Omental fat pad (tissue), 4 donors: Measurements from ENCODE around the gene ACOT12. TPM values are rescaled to one million over a fixed set of nuclear protein-coding genes. Genes with fewer than 3 reads are reported as not detected.

Experiments used
- ATAC-seq: fragments of 150-250 bp; one replicate; pipeline ENCODE4 v1.9.1; 2016; ENCODE audit warnings: mild to moderate bottlenecking, moderate library complexity; ENCODE audit not compliant: low FRiP score
- DNase-seq: peaks from one replicate; pipeline ENCODE4 v3.0.0-alpha.2; 2019; ENCODE audit warnings: low spot score
- total RNA-seq, 4 donors: library from RNA; depleted of rRNA; stranded (reverse); fragments of >200 nt; gene quantifications; one replicate each; pipeline ENCODE4 v1.1.0, GENCODE V29; 2016
- TF ChIP-seq, protein P1 (sequence below), 3 donors: fragments of 450-650 bp; IDR thresholded peaks; one replicate each; pipeline ENCODE4 v1.5.1; 2016 to 2017; ENCODE audit warnings: antibody characterized with exemption in 3 of 3, mild to moderate bottlenecking in 3 of 3, moderate library complexity in 2 of 3

ACOT12 gene
- total RNA-seq, 4 donors from 2014 or later: not detected

DNA sequence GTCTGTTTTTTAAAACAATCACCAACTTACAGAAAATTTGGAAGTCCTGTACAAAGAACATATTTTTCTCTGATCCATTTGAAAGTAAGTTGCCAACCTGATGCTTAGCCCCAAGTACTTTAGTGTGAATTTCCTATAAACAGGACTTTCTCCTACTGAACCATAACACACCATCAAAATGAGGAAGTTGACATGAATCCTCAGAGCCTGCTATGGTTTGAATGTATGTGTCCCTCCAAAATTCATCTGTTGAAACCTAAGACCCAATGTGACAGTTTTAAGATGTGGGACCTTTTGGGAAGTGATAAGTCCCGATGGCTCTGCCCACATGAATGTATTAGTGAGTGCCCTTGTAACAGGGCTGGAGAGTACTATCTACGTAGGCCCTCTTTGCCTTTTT is 6.4 kb upstream of the ACOT12 start:
- ATAC-seq (no peak), DNase-seq (no peak)
- TF ChIP-seq, protein P1, sequence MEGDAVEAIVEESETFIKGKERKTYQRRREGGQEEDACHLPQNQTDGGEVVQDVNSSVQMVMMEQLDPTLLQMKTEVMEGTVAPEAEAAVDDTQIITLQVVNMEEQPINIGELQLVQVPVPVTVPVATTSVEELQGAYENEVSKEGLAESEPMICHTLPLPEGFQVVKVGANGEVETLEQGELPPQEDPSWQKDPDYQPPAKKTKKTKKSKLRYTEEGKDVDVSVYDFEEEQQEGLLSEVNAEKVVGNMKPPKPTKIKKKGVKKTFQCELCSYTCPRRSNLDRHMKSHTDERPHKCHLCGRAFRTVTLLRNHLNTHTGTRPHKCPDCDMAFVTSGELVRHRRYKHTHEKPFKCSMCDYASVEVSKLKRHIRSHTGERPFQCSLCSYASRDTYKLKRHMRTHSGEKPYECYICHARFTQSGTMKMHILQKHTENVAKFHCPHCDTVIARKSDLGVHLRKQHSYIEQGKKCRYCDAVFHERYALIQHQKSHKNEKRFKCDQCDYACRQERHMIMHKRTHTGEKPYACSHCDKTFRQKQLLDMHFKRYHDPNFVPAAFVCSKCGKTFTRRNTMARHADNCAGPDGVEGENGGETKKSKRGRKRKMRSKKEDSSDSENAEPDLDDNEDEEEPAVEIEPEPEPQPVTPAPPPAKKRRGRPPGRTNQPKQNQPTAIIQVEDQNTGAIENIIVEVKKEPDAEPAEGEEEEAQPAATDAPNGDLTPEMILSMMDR (IDR thresholded peaks at IDR 0.05): no peak

- TF ChIP-seq, protein P1 (IDR thresholded peaks at IDR 0.05): no peak
- DNase-seq (no peak), ATAC-seq (no peak)
Measured at GRCh38 chr5:81398741-81399140, 4.8 kb upstream of the ACOT12 start.

DNA sequence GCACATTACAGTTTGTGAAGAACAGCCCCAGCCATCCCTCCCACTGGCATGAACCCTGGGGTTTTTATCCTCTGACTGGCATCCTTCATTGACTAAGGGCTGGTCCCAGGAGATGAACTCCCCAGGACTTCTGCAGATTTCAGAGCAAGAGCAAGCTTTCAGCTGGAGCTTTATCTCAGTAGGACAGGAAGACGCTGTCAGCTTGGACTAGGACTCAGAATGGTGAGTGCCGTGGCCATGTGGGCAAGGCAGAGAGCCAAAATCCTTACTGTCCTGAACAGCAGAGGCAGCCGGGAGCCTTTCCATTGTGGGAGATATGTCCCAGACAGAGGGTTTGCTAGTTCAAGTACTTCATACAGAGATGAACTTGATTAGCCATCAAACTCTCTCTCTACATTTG is 3.2 kb upstream of the ACOT12 start:
- TF ChIP-seq, protein P1 (IDR thresholded peaks at IDR 0.05): no peak
- no peak for DNase-seq
- no peak for ATAC-seq

DNA sequence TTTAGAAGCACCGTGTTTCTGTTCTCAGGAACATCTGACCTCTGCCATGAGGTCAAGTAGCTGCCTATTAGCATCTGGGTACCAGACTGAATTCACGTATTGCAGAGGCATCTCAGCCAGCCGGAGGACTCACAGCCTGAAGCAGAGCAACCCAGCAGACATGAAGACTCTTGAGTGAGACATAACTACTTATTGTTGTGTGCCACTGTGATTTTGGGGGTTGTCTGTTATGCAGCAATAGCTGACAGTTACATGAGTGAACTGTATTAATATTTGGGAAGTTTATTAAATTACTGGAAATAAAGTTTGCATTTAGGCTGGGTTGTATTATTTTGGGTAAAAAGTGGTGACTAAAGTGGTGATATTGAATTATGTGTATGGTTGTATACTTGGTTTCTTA is 1.3 kb upstream of the ACOT12 start:
- DNase-seq (no peak), ATAC-seq (no peak)
- TF ChIP-seq, protein P1 (IDR thresholded peaks at IDR 0.05): no peak

GRCh38 chr5:81393430-81393782 is 528 bp downstream of the ACOT12 start:
- ATAC-seq (no peak), DNase-seq (no peak)
- TF ChIP-seq, protein P1 (IDR thresholded peaks at IDR 0.05): no peak

GRCh38 chr5:81389025-81389424 is 4.9 kb downstream of the ACOT12 start:
- TF ChIP-seq, protein P1 (IDR thresholded peaks at IDR 0.05): no peak
- no peak for ATAC-seq
- DNase-seq: no peak

DNA sequence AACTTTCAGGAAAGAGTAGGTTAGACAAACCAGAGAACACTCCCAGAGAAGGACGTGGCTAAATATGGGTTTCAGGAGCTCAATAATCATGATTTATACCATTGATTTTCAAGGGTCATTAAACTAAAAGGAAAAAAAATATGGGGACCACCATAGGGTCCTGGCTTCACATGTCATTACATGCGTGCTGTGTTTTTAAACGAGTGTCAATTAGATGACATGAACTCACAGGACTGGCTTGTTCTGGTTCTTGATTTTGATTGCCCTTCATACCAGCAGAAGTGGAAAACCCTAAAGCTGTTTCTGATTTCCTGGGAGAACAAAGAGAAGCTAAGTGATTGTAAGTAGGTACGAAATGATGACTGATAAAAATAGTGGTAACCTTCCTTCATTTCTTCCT is 5.8 kb downstream of the ACOT12 start:
- TF ChIP-seq, protein P1 (IDR thresholded peaks at IDR 0.05): no peak
- DNase-seq (no peak), ATAC-seq (no peak)
